ENCODE data around the gene ALPK3.

GRCh38 chr15:84914909-84915605 lies 97.9 kb downstream of the ALPK3 start:
- TF ChIP-seq EZH2 (IDR thresholded peaks at IDR 0.05) (no peak), POLR2AphosphoS5 (IDR thresholded peaks at IDR 0.05; ENCODE audit: borderline replicate concordance, low read depth, low read length) (no peak), FOXP2 (optimal IDR thresholded peaks at IDR 0.05; ENCODE audit: control extremely low read depth, extremely low read length, insufficient read depth) (no peak)
